Measurements from ENCODE around the gene DHCR24.

- TF ChIP-seq CTCF (IDR thresholded peaks at IDR 0.05) (no peak), MAX (CRISPR knock-in tag; IDR thresholded peaks at IDR 0.05) (no peak), NFE2L1 (CRISPR knock-in tag; IDR thresholded peaks at IDR 0.05) (no peak), FOXJ3 (CRISPR knock-in tag; IDR thresholded peaks at IDR 0.05; ENCODE audit: borderline replicate concordance) (no peak), SMAD3 (CRISPR knock-in tag; IDR thresholded peaks at IDR 0.05; ENCODE audit: borderline replicate concordance) (no peak), NFYB (CRISPR knock-in tag; conservative IDR thresholded peaks at IDR 0.05; ENCODE audit: low read depth) (no peak), RELA (CRISPR knock-in tag; IDR thresholded peaks at IDR 0.05; ENCODE audit: borderline replicate concordance) (no peak)
These were observed 35.6 kb downstream of the DHCR24 start for GRCh38 chr1:54851406-54851805.
